ENCODE results near the gene MRPL21.
A peak's percentile ranks its signal among the peaks of the same experiment; 100 is the strongest.

MRPL21 gene

DNA sequence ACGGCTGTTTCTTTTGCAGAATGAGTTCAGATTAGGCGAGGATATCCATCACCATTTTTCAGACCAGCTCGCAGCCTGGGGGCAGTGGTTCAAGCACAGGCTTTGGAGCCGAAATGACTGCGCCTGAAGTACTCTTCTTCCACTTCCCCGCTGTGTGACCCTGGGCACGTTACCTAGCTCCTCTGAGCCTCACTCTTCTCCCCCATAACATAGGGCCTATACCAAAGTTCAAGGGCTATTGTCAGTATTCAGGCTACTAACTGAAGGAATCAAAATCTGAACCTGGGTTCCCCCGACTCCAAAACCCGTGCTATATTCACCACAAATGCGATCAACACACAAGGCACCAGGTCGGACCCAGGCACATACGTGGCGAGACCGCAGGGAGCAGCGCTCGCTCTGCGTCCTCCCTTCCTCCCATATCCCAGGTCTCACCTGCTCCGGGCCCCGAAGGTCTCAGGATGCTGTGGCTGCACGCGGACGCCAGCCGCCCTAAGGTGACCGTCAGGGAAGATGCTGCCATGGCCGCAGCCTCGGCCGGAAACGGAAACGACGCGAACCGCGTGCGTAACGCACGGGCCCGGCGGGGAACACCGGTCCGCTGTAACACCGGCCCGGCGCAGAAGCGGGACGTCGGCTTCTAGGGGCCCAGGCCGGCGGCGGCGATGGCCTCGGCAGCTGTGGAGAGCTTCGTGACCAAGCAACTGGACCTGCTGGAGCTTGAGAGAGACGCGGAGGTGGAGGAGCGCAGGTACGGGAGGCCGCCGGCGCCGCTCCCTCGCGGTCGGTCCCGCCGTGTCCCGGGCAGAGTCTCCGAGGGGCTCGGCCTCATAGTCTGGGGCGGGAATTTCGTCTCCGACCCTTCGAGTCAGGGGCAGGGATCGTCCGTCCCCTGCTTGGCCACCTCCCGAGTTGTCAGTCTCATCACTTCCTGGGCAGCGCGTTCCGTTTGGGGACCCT is at the start of gene MRPL21, which contains the start of gene IGHMBP2:
MRPL21 (minus strand) TSS at position 545 of the 960 bp plus-strand sequence; CDS start at position 523, 22 bp downstream.
IGHMBP2 (plus strand) TSS at position 604 of the 960 bp plus-strand sequence; CDS start at position 666, 62 bp downstream.
- DNase-seq, result peak; percentile 82

DNA sequence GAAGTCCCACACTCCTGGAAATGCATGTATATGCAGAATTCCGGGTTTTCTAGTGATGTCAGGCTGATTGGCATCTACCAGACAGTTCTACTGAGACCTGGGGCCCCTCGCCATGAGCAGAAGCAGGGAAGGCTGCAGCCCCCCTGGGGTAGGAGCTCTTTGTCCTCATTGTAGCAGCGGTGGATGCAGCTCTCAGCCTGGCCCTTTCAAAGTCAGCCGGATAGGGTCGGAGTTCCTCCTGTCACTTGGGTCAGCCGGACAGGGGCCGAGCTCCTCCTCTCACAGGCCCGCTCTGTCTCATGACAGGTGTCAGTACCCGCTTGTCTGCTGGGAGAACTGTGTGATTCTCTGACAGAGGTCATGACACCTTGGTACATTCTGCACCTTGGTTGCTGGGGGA is 47.1 kb upstream of the MRPL21 start:
- no peak for DNase-seq

DNA sequence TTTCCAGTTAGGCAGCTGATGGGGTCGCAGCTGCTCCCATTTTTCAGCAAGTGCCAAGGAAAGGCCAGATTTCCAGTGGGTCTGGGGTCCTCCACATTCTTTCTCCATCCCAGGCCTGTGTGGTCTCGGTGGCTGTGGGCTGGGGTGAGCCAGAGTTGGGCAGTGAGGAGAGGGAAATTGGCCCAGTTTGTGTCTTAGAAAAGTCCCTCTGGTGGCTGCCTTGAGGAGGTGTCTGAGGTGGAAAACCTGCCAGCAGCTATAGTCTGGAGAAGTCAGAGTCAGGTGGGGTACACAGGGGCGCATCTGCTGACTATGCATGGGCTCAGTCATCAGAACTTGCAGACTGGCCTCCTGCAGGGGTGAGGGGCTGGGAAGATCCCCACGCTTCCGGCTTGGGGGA is 46.6 kb upstream of the MRPL21 start:
- peak; percentile 28 for DNase-seq

DNA sequence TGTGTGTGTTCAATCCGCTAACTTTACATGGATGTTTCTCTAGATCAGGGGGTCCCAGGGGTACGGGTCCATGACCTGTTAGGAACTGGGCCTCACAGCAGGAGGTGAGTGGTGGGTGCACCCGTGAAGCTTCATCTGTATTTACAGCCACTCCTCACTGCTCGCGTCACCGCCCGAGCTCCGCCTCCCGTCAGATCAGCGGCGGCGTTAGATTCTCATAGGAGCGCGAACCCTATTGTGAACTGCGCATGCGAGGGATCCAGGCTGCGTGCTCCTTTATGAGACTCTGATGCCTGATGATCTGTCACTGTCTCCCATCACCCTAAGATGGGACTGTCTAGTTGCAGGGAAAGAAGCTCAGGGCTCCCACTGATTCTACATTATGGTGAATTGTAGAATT is 45.3 kb upstream of the MRPL21 start:
- no peak for DNase-seq

DNA sequence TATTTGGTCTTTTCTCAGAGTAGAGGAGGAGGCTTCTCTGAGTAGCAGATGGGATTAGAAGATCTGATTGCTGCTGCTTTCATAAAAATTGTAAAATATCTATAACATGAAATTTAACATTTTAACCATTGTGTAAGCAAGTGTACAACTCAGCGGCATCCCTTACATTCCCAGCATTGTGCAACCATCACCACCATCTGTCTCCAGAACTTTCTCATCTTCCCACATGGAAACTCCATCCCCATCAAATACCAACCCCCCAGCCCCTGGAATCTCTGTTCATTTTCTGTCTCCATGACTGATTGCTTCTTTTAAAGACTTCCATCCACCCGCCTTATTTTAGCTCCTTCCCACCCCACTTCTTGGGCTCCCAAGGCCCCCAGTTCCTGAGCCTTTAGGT is 44.9 kb upstream of the MRPL21 start:
- peak; percentile 7 for DNase-seq

DNA sequence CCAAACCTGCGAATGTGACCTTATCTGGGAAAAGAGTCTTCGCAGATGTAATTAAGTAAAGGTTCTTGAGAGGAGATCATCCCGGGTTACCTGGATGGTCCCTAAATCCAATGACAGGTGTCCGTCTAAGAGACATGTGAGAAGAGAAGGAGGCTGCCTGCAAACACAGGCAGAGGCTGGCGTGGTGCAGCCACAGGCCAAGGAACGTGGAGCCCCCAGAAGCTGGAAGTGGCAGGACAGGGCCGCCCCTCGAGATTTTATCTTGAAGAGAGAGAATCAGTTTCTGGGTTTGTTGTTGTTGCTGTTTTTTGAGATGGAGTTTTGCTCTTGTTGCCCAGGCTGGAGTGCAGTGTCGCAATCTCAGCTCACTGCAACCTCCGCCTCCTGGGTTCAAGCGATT is 43.5 kb upstream of the MRPL21 start:
- no peak for DNase-seq

DNA sequence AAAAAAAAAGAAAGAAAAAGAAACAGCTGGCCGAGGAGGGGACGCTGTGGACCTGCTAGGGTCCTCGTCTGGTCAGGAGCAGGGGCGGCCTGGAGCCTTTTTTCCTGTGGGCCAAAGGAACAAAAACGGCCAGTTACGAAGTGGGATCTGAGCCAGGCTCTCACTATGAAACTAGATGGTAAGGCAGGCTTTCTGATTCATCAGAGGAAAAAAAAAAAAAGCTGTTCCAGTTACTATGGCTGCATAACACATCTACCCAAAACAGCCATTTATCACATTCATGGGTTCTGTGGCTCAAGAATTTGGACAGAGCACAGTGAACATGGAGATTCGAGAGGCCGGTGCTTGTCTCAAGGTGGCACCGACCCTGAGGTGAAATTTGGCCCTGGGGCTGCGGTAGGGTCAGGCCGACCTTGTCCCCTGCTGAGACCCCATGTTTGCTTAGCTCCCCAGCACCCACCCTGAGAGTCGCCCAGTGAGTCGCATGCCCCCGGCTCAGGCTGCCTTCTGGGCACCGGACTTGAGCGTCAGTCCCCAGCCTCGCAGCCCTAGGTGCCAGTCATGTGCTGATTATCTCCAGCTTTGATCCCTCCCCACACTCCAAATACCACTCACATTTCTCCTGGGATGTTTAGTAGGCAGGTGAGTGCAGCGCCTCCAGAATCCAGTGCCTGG is 42.9 kb upstream of the MRPL21 start:
- peak; percentile 63 for DNase-seq

DNA sequence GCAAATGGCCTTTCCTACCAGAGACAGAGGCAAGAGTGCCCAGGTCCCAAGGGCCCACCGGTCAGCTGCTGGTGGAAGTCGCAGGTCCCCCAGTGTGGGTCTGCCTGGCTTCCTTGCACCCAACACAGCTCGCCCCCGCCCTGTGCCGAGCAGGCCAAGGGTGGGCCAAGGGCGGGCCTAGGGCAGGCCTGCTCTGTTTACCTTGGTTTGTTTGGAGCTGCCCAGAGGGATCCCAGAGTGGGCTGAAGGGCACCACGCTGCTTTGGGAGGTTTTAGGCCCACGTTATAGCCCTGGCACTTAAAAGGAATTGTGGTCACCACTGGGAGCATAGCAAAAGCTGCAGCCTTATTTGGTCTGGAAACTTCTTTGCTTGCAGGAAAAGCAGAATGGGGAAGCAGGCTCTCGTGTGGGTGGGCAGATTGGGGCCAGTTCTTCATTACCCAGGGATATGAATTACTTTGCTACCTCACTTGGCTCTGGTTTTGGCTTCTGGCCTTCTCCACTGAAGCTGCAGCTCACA is 39.2 kb upstream of the MRPL21 start:
- no peak for DNase-seq

DNA sequence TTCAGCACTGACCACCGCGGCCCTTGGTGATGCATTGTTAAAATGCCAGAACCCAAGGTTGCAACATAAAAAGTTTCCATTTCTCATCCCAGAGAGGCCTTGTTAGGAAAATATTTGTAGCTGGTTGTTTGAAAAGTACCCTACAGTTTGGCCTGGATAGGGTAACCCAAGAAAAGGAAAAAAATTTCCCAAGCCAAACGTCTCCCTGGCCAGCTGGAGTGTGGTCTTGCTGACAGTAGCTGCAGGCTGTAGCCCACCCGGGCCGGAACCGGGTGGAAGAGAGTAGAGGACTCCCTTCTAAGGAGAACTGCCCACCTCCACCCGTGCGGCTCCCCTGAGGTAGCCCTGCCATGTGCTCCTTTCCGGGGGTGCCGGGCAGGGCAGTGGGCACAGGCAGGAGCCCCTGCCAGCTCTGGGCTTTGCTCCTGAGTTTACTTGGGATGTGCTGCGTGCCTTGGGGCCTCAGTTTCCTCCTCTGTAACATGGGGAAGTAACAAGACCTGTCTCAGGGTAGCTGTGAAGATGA is 38.5 kb upstream of the MRPL21 start:
- no peak for DNase-seq

DNA sequence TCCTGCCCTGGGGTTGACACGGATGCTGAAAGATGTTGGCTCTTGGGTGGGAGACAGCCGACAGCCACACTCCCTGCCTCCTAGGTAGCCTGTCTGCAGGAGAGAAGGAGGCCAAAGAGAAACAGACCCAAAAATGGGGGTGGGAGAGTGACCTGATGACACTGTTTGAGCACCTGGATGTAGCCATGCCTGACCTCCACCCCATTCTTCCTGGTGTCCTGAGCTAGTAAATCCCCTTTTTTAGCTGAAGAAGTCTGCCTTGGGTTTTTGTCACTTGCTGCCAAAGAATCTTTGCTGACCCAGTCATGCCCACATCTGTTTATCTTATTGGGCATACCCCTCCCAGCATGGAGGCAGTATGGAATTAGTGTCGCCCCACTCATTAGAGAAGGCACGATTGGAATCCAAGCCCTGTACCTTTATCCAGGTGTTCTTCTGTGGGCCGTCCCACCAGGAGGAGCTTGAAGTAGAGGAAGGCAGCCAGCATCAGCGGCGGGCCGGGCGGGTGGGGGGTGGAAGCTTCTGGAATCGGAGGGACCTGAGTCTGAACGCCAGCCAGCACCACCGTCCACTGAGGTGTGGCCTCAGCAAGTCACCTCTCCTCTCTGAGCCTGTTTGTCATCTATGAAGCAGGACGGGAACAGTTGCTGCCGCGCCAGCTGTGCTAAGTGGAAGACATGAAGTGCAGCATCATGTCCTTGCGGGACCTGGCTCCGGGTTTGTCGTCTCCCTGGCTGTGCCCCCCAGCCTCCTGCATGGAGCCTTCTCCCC is 37.9 kb upstream of the MRPL21 start:
- no peak for DNase-seq

DNA sequence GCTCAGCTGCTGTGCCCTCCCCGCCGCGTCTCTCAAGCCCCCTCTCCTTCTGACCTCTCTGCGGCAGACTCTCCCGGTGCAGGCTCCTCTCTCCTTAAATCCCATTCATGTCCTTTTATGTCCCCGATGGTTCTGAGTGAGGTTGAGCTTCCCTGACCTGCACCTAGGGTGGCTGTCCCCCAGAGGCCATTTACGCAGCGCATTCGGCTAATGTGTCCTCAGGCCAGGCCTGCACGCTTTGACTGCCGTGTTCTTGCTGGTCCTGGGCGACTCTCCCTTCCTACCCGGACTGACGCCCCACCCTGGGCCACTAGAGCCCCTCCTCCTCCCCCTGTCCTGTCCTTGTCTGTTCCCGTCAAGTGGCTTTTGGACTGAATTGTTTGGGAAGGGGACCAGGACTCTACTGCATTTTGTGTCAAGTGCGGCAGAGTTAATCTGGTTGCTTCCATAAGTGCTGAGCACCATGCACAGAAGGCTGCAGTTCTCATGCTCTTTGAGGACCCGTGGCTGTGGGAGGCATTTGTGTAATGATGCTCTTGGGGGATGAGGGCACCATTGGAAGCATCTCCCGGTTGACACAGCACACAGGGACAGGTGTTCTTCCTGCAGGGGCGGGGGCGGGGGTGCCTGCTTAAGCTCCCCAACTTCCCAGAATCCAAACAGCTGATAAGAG is 37.2 kb upstream of the MRPL21 start:
- no peak for DNase-seq

DNA sequence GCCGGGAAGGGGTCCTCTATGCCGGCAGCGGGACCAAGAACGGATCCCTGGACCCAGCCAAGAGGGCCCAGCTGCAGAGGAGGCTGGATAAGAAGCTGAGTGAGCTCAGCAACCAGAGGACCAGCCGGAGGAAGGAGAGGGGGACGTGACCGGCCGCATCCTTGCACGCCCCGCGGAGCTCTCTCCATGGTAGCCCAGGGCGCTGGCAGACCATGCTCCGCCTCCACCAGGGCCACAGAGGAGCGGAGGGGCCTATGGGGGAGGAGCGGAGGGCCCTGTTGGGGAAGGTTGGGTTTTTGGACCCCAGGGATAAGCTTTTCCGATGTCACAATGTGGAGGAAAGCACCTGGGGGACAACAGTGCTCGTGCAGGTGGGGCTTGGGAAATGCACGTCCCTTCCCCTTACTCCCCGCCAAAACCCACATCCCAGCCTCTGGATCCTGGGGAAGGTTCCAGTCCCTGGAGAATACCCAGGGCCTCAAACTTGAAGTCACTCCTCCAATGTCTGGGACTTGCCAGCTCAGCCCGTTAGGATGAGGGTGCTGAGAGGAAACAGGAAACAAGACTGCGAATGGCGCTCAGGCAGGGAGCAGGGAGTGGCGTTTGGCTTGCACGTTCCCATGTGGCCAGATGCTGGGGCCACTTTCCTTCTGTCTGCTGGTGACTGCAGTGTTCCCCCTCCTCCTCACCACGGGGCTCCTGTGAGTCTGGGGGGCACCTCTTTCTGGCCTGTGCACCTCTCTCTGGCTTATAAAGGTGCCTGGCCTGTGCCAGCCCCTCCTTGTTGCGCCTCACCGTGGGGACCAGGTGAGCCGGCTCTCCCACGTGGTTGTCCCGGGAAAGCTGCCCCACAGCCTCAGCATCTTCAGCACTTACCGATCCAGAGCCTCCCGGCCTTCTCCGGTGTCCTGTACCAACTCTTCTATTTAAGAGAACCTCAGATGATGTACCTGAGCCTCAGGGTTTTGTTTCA is 36.2 kb upstream of the MRPL21 start:
- no peak for DNase-seq

DNA sequence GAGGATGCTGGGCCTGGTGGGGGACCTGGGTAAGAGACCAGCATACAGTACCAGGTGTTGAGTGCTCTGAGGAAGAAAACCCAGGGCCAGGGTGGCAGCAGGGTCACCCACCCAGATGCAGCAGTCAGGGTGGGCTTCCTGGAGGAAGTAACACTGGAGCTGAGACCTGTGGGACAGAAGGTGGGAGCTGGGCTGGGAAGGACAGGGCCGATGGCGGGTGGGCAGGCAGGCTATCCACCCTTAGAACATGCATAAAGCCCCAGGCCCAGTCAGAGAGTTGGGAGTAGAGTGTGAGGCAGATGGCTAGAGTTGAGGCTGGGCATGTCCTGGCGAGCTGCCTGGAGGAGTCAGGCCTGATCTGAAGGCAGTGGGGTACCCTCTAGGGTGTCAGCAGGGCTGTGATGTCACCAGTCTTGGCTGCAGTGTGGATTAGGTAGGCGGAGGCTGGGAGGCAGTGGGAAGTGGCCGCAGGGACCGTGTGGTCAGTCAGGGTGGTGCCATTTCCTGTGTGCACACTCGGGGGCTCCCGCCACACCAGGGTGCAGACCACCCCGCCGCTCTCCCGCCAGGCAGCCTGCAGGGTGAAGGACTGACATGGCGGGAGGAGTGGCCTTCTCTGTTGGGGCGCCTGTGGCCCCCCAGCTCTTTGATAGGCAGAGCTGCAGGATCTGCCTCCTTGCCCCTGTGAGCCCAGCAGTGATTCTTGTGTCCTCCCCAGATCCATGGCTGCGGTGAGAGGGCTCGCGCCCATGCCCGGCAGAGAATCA is 35.4 kb upstream of the MRPL21 start:
- no peak for DNase-seq

DNA sequence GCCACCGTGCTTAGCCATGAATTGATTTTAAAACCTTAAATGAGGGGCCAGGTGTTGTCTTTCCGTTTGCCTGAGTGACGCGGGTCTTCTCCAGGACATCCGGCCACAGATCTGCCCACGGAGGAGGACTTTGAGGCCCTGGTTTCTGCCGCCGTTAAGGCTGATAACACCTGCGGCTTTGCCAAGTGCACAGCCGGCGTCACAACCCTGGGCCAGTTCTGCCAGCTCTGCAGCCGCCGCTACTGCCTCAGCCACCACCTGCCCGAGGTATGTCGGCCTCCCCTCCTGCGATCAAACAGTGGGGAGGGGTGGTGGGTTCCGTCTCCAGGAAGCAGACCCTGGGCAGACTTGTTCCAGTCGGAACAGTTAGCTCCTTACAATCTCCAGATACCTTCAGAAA is 34.5 kb upstream of the MRPL21 start:
- DNase-seq, result no peak

DNA sequence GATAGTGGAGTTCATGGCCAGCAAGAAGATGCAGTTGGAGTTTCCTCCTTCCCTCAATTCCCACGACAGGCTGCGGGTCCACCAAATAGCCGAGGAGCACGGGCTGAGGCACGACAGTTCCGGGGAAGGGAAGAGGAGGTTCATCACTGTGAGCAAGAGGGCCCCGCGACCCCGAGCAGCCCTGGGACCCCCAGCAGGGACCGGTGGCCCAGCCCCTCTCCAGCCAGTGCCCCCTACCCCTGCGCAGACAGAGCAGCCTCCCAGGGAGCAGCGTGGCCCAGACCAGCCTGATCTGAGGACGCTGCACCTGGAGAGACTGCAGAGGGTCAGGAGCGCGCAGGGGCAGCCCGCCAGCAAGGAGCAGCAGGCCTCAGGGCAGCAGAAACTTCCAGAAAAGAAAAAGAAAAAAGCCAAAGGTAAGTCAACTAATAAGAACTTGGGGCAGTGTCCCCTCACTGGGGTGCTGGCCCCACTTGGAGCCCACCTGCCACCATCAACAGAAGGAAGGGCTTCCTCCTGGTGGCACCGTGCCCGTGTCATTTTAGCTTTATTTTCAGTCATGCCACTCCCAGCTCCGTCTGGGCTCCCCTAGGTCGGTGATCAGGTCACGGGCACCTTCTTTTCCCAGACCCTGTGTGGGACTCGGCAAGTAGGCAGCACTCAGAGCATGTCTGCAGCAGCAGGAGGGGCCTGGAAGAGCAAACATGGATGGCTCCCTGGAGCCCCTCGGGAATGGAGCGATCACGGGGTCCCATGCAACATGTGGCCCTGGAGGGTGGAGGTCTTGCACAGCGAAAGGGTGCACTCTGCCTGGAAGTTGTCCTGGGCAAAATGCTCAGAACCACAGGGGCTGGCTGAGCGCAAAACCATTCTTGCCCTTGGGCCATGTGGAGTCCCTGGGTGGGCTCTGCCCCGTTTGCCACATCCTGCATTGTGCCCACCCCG is 33.3 kb upstream of the MRPL21 start:
- no peak for DNase-seq

DNA sequence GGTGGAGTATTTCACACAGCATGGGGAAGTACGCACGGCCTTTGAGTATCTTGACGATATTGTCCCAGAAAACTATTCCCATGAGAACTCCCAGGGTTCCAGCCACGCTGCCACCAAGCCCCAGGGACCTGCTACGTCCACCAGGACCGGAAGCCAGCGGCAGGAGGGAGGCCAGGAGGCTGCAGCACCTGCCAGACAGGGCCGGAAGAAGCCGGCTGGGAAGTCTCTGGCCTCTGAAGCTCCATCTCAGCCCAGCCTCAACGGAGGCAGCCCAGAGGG is 32.7 kb upstream of the MRPL21 start:
- DNase-seq, result no peak

DNA sequence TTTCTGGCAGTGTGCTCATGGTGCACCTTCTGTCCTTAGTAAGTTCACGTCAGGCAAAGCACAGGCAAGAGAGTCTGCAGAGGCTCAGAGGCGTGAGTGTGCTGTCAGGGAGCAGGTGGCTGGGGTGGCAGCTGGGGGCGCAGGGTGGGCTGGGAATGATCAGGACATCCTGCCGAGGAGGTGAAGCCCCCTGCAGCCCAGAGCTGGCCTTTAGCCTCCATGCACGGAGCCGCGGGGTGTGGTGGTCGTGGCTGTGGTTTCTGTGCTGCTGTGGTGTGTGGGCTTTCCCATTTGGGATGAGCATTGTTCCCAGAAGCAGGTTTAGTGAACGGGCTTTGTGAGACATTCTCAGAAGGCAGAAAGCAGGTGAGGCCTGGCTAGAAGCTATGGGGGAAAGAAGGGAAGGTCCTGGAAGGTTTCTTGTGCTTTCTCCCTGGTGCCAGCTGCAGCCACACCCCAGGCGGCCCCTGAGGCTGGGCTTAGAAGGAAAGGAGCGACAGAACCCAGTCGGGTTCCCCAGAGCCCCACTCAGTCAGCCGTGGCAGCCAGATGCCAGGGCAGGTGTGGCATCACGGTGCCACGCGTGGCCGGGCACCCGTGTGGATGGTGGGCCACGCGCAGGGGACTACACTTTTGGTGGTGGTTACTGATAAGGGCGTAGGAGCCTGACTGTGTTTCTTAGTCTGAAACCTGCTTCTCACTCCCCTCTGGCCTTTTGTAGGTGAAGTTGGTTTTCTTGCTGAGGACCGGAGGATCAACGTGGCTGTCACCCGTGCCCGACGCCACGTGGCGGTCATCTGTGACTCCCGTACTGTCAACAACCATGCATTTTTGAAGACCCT is 32.1 kb upstream of the MRPL21 start:
- DNase-seq, result no peak

DNA sequence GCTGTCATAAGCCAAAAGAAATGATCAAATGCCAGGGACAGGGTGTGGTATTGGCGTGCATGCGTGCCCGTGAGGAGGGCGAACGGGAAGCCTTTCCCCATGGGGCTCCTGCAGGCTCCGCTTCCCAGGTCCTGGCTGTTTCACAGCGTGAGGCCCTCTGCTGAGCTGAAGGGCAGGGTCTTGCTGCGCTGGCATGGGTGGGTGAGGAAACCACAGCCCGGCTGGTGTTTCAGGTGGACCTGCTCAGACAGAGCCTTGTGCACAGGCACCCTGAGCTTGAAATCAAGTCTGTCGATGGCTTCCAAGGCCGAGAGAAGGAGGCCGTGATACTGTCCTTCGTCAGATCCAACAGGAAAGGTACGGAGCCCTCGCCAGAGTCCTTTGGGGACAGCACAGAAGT is 31.4 kb upstream of the MRPL21 start:
- DNase-seq, result no peak
